GM13976 (cell line): ENCODE data around the gene ST8SIA3.

ENCODE experiments used
- DNase-seq: peaks from one replicate; pipeline ENCODE4 v3.0.0; 2012; ENCODE audit warnings: low spot score
- CTCF ChIP-seq: IDR thresholded peaks from 2 replicates; pipeline ENCODE4 v1.5.1; 2012; ENCODE audit warnings: borderline replicate concordance, mild to moderate bottlenecking; ENCODE audit not compliant: insufficient read depth; ENCODE audit errors: extremely low read depth, missing control alignments, control extremely low read depth
- in situ Hi-C: fragments of 300-500 bp; cut with MboI; formaldehyde crosslinking; loops from one replicate; pipeline ENCODE4 v1.12.0; 2022; ENCODE audit warnings: low sequenced_read_pairs, mixed read lengths, inconsistent platforms; ENCODE audit not compliant: unreplicated experiment

Gene ST8SIA3

GRCh38 chr18:57328665-57329064 is 23.7 kb upstream of the ST8SIA3 start:
- in situ Hi-C loops: no loop called here
- TF ChIP-seq CTCF: no peak

GRCh38 chr18:57329856-57330255 is 22.5 kb upstream of the ST8SIA3 start:
- no peak for DNase-seq
- in situ Hi-C loops: no loop called here

More at GRCh38 chr18:57328665-57329064, 23.7 kb upstream of the ST8SIA3 start:
- DNase-seq: no peak

GRCh38 chr18:57331718-57332117 is 20.6 kb upstream of the ST8SIA3 start:
- no peak for DNase-seq
- TF ChIP-seq CTCF: no peak
- in situ Hi-C loops: no loop called here

More at GRCh38 chr18:57329856-57330255, 22.5 kb upstream of the ST8SIA3 start:
- TF ChIP-seq CTCF: no peak

- TF ChIP-seq CTCF: no peak
- DNase-seq: no peak
- in situ Hi-C loops: no loop called here
Observed at GRCh38 chr18:57333940-57334339, 18.4 kb upstream of the ST8SIA3 start.

GRCh38 chr18:57334383-57334782 is 18.0 kb upstream of the ST8SIA3 start:
- in situ Hi-C loops: no loop called here
- DNase-seq: no peak
- no peak for TF ChIP-seq CTCF

GRCh38 chr18:57336343-57336742 is 16.0 kb upstream of the ST8SIA3 start:
- in situ Hi-C loops: no loop called here
- no peak for TF ChIP-seq CTCF
- DNase-seq: no peak

GRCh38 chr18:57337890-57338289 is 14.5 kb upstream of the ST8SIA3 start:
- no peak for TF ChIP-seq CTCF
- in situ Hi-C loops: no loop called here

More at GRCh38 chr18:57337890-57338289, 14.5 kb upstream of the ST8SIA3 start:
- no peak for DNase-seq
